GM21381 (cell line): ENCODE data around the gene GLCE.

Source experiments
- ATAC-seq: cut with Tn5 transposase; IDR thresholded peaks from one replicate; pipeline ENCODE4 v1.9.1; 2021; ENCODE audit warnings: mild to moderate bottlenecking, moderate library complexity; ENCODE audit not compliant: unreplicated experiment

The GLCE gene

DNA sequence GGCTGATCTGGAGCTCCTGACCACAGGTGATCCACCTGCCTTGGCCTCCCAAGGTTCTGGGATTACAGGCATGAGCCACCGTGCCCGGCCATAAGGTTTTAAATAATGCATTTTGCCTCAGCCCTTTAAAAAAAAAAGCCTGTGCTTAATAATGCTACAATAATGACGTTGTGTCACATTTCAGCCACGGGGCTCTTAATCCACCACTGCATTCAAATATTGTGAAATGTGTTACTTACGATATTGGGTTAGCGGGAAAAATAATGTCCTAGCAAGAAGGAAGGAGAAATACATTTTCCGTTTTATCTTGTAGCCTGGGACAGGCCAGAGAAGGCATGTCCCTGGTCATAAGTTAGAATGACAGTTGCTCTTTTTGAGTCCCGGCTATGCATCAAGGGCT lies 155.9 kb downstream of the GLCE start:
- ATAC-seq: no peak

DNA sequence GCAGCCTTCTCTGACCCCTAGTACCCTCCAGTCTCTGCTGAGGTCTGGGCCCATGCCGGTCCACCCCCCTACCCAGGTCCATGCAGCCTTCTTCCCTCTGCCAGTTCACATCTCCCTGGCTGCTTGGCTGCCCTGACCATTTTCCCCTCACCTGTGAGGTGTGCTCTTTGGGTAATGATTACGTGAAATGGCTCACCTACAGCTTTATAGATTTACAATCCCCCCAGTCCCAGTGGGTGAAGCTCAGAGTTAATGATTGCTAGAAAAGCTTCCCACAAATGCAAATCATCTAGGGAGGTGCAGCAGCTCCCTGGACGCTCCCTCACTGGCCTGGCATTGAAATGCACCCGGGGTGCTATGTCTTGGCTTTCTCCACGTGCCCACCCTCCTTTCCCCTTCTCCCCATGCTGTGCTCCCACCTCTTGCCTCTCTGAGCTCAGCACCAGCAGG lies 157.0 kb downstream of the GLCE start:
- no peak for ATAC-seq

DNA sequence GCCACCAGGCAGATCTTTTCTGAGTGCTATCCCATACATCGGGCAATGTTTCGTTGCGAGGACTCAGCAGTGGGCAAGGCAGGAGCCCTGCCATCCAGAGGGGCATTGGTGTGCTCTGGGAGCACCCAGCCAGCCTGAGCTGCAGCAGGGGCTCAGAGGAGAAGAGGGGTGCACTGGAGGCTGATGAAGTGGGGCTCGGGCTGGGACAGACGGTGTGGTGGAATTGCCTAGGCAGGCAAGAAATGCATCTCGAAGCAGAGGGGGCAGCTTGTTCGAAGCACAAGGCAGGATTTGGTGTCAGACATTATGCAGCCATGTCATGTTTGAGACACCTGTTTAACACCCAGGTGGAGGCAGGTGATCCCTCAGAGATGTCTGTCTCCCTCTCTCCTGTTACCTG lies 157.6 kb downstream of the GLCE start:
- no peak for ATAC-seq

DNA sequence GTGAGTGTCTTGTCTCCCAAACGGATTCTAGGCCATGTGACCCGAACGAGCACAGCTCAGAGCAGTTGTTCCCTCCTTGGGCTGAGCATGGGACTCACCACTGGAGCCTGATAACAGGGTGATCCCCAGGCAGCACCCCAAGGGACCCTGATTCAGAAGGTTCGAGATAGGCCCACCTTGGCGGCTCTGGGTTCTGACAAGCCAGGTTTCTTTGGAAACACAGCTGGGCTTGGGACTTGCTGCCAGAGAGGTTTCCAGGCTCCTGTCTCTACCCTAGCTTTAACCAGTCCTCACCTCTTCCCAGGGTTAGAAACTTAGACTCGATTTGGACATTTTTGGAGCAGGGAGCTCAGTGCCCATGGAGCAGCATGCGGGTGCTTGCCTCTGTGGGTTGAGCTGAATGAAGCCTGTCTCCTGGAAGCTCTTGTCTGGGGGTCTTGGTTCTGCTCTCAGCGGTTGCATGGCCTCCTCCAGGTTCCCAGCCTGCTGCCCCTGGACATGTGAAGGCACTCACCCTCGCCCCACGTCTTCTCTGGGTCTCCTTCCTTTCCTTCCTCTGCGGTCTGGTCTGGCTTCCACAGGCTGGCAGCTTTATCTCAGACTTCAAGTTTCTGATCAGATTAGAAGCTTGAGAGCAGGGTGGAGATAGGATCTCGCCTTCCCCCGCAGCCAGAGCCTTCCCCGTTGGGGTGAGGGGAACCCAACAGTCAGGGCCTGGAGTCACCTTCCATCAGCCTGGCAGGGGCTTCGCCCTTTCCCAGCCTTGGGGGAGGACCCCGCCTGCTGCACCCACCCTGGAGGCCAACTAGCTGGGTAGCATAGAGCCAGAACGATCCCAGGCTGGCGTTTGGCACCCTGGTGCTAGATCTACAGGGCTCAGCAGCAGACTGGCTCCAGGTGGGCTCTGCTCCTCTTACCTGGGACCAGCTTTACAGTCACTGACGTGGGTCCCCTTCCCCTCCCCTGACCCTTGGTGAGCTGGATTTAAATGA lies 159.2 kb downstream of the GLCE start:
- ATAC-seq: no peak

DNA sequence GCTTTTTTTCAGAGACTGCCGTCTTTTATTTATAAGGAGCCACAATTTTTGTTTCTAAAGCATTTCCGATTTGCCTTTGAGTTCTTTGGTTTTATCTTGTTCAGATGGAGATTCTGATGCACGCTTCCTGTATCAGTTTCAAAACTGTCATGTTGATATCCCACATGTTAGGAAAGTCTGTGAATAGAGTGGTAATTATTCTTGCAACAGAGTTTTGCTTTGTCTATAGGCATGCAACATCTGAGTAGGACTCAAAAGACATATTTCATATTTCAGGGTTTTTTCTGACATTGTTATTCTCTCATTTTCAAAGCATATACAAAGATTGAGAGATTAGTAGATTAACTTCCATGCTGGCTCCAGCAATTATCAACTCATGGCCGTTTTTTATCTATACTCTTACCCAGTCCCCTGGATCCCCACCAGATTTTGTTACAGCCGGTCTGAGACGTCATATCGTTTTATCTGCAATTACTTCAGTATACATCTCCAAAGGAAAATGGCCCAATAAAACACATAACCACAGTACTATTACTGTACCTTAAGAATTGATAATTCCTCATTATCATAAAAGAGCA lies 160.6 kb downstream of the GLCE start:
- no peak for ATAC-seq
